Bronchus fibroblast of lung (primary cell): ENCODE data around the gene MATK. TPM values are rescaled to one million over a fixed set of nuclear protein-coding genes. Genes with fewer than 3 reads are reported as not detected.

Source experiments
- total RNA-seq: library from RNA; depleted of rRNA; stranded (reverse); fragments of >200 nt; gene quantifications from 2 replicates; pipeline ENCODE4 v1.2.3, GENCODE V29; 2015

MATK gene, protein sequence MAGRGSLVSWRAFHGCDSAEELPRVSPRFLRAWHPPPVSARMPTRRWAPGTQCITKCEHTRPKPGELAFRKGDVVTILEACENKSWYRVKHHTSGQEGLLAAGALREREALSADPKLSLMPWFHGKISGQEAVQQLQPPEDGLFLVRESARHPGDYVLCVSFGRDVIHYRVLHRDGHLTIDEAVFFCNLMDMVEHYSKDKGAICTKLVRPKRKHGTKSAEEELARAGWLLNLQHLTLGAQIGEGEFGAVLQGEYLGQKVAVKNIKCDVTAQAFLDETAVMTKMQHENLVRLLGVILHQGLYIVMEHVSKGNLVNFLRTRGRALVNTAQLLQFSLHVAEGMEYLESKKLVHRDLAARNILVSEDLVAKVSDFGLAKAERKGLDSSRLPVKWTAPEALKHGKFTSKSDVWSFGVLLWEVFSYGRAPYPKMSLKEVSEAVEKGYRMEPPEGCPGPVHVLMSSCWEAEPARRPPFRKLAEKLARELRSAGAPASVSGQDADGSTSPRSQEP
- total RNA-seq = not detected in 2 replicates

DNA sequence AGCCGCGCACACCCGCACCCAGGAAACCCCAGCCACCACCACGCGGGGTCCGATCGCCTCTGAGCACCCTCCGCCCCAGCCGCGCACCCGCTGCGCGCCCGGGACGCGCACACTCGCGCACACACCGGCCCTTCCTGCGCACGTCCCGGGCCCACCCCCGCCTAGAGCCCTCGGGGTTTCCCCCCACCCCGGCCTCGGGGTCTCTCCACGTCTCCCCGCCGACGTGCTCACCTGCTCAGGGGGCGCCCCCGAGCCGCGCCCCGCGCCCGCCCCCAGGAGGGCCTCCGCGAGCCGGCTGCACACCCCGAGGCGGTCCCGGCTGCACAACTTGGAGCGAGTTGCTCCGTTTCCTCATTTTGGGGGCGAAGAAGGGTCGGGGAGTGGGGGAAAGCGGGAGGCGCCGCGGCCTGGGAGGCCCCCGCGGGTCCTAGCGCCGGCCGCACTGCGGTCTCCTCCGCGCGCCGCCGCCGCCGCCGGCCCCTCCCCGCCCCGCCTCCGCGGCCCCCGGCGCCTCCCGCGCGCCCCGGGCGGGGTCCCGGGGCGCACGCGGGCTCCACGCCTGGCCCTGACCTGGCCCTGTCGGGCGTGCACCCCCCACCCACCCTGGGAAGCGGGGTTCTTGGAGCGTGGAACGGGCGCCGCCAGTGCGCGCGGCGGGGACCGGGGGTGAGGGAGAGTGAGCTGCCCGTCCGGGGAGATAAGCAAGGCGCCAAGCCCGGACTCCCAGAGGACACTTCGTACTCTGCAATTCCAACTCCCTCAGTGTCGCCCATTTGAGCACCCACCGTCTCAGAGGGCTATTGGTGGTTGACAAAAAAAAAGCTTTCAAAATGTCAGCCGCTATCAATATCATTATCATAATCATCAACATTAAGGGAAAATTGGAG lies at the start of gene MATK:
TSS of gene MATK (minus strand) at position 444 of the 887 bp plus-strand sequence. CDS start 1,246 bp downstream, outside the sequence.

DNA sequence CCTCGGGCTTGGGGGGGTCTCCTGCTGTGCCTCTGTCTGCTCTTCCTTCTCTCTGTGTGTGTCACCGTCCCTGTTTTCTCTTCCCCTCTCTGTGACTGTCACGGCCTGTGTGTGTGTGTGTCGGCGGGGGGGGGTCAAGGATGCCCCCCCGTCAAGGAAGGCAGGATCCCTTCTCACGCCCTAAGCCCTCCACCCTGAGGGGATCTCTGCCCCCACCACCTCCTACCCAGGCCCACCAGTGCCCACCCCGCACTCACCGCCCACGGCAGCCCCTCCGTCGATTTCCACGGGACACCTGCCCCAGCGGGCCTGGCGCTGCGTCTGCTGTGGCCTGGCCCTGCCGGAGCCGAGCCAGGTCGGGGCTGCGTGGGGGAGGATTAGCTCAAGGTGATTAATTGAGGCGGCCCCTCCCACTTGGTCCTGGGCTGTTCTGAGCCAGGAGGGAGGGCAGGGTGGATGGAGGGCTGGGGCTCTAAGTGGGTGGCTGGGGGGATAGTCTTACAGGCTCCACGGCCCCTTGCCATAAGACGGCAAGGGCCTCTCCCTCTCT lies 14.2 kb downstream of the MATK start, which contains the start of gene RAX2:
TSS of gene RAX2 (minus strand) at position 323 of the 550 bp plus-strand sequence. CDS start 486 bp downstream, outside the sequence.

DNA sequence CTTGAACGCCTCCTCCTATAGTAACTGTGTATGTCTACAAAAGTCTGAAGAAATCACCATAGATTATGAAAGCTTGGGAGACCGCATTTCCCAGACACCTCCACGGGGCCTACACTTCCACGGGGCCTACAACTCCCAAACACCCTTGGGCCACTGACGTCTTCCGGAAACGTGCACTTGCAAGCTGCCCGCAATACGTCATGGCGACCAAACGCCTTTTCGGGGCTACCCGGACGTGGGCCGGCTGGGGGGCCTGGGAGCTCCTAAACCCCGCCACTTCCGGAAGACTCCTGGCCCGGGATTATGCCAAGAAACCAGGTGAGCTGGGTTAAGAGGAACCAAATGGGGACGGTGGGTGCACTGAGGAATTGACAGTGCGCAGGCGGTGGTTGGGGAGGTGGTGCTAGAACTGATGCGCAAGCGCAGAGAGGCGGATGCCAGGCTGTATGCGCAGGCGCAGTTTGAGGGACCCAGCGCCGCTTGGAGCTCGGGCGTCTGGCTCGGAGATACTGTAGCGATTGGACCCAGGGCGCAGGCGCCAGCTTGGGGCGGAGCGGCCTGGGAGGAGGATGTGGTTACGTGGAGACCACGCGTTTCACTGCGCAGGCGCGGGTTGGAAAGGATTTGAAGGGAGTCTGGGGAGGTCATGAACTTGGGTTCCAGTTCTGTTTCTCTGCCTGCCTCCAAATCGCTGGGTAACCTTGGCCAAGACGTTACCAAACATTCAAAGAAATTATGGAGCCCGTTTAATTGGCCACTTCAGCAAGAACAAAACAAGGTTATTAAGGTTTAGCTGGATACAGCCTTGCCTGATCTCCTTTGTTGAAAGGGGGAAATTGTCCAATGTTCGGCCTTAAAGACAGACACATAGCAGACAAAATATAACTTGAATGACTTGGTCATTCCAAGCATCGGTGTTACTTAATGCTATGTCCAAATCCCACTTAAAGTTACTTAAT lies 23.4 kb downstream of the MATK start, which contains the start of gene MRPL54:
TSS of gene MRPL54 (plus strand) at position 182 of the 959 bp plus-strand sequence. CDS start at position 201, 19 bp downstream.

DNA sequence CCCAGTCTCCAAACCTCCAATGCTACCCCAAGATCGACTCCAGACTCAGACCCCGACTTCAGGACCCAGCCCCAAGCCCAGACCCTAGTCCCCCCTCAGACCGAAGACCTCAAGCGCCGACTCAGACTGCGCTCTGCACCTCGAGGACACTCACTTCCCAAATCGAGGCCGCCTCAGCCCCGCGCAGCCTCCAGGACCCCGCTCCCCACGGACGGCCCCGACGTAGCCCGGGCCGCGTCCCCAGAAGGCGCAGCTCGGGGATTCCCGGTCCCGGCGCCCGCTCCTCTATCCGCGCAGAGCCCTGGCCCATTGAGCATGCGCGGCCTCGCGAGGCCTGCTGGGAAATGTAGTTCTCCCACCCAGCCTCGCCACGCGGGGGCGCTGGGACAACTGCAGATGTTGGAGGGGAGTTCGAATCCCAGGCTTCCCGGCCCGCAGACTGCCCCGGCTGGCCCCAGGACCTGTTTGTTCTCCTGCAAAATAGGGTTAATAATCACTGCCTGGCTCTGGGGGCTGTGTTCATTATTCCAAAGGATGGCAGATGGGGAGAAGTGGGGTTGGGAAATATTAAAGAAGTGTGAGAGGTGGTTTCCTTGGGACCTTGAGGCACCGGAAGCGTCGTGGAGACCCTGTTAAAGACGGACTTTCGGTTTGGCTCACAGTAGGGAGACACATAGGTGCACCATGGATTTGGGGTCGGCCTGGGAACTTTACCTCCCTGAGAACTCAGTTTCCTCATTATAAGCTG lies 24.6 kb downstream of the MATK start, which contains the start of gene APBA3:
TSS of gene APBA3 (minus strand) at position 311 of the 748 bp plus-strand sequence. CDS start 1,428 bp downstream, outside the sequence.

Other genes starting within 250 kb of the MATK start
- not detected in 2 replicates for gene TEKTIP1, start 247.2 kb downstream of the MATK start, total RNA-seq
- gene MFSD12, start 228.8 kb downstream of the MATK start, total RNA-seq = 70.3 and 77.4 TPM in 2 replicates
- 169 and 170 TPM in 2 replicates for gene HMG20B, start 213.4 kb downstream of the MATK start, total RNA-seq
- gene GIPC3, start 200.9 kb downstream of the MATK start, total RNA-seq = 0.15 and 0.17 TPM in 2 replicates
- gene TBXA2R, start 179.5 kb downstream of the MATK start, total RNA-seq = 1.8 and 3.4 TPM in 2 replicates
- 36.3 and 38.5 TPM in 2 replicates for gene CACTIN, start 159.6 kb downstream of the MATK start, total RNA-seq
- 18.8 and 21.1 TPM in 2 replicates for gene PIP5K1C, start 85.9 kb downstream of the MATK start, total RNA-seq
- gene TJP3, start 78.0 kb downstream of the MATK start, total RNA-seq = not detected in 2 replicates
- 19.2 and 19.8 TPM in 2 replicates for gene APBA3, start 24.7 kb downstream of the MATK start, total RNA-seq
- gene MRPL54, start 23.7 kb downstream of the MATK start, total RNA-seq = 92.8 and 93.9 TPM in 2 replicates
- not detected in 2 replicates for gene RAX2, start 14.2 kb downstream of the MATK start, total RNA-seq
- gene ZFR2, start 82.7 kb upstream of the MATK start, total RNA-seq = not detected in 2 replicates
- gene ATCAY, start 94.3 kb upstream of the MATK start, total RNA-seq = under 0.01 and 0.67 TPM in 2 replicates
- gene NMRK2, start 146.7 kb upstream of the MATK start, total RNA-seq = not detected in 2 replicates
- 51.8 and 52.2 TPM in 2 replicates for gene DAPK3, start 184.7 kb upstream of the MATK start, total RNA-seq
- gene EEF2, start 199.1 kb upstream of the MATK start, total RNA-seq = 2,452 and 2,593 TPM in 2 replicates
- 14.3 and 20.5 TPM in 2 replicates for gene PIAS4, start 221.4 kb upstream of the MATK start, total RNA-seq